Smooth muscle cell (in vitro differentiated cells): Measurements from ENCODE around the gene CEMIP. TPM values are rescaled to one million over a fixed set of nuclear protein-coding genes. Genes with fewer than 3 reads are reported as not detected.

Source experiments
- DNase-seq: peaks from one replicate; lab custom pipeline; 2025; ENCODE audit not compliant: unreplicated experiment; lab: John Stamatoyannopoulos, UW
- H2AFZ ChIP-seq: fragments of 200-600 bp; sonication (generic); 2 replicates; pipeline ENCODE4 v1.6.0; 2016; ENCODE audit warnings: antibody characterized with exemption, low read depth, mild to moderate bottlenecking
- H3F3A ChIP-seq: fragments of 200-600 bp; sonication (generic); 2 replicates; pipeline ENCODE4 v1.6.0; 2017; ENCODE audit warnings: antibody characterized with exemption, low read depth
- H3K27ac ChIP-seq: fragments of 200-600 bp; sonication (generic); 2 replicates; pipeline ENCODE4 v1.5.1; 2016; ENCODE audit warnings: low read depth, mild to moderate bottlenecking
- H3K27me3 ChIP-seq: fragments of 200-600 bp; sonication (generic); 2 replicates; pipeline ENCODE4 v1.6.1; 2016; ENCODE audit warnings: low read depth, mild to moderate bottlenecking
- H3K36me3 ChIP-seq: fragments of 200-600 bp; sonication (generic); 2 replicates; pipeline ENCODE4 v1.5.1; 2016; ENCODE audit warnings: low read depth
- H3K4me1 ChIP-seq: fragments of 200-600 bp; sonication (generic); 2 replicates; pipeline ENCODE4 v1.5.1; 2016; ENCODE audit warnings: low read depth
- H3K4me2 ChIP-seq: fragments of 200-600 bp; sonication (generic); 2 replicates; pipeline ENCODE4 v1.6.0; 2016; ENCODE audit warnings: mild to moderate bottlenecking
- H3K4me3 ChIP-seq: fragments of 200-600 bp; sonication (generic); 2 replicates; pipeline ENCODE4 v1.5.1; 2016; ENCODE audit warnings: mild to moderate bottlenecking
- H3K79me2 ChIP-seq: fragments of 200-600 bp; sonication (generic); 2 replicates; pipeline ENCODE4 v1.6.0; 2016; ENCODE audit warnings: low read depth, mild to moderate bottlenecking
- H3K9ac ChIP-seq: fragments of 200-600 bp; sonication (generic); 2 replicates; pipeline ENCODE4 v1.6.0; 2016; ENCODE audit warnings: low read depth
- H3K9me3 ChIP-seq: fragments of 200-600 bp; sonication (generic); replicated peaks from 2 replicates; pipeline ENCODE4 v1.5.1; 2016; ENCODE audit warnings: low read depth
- H4K20me1 ChIP-seq: fragments of 200-600 bp; sonication (generic); 2 replicates; pipeline ENCODE4 v1.6.0; 2016; ENCODE audit warnings: low read depth
- CTCF ChIP-seq: fragments of 200-600 bp; sonication (generic); IDR thresholded peaks from 2 replicates; pipeline ENCODE4 v1.5.1; 2017; ENCODE audit warnings: borderline replicate concordance, mild to moderate bottlenecking, antibody characterized with exemption; ENCODE audit not compliant: insufficient read depth, poor library complexity, severe bottlenecking
- WGBS: methylation state at CpG from one replicate; pipeline ENCODE4 v1.1.7; 2016; ENCODE audit warnings: low lambda C conversion rate; 5-methylcytosine and 5-hydroxymethylcytosine counted together
- polyA plus RNA-seq: library from polyadenylated mRNA; unstranded; fragments of >200 nt; fragmentation: Nextera tagmentation; extraction: Ambion mirVana; gene quantifications from 2 replicates; pipeline ENCODE4 v1.2.1, GENCODE V29; 2016
- total RNA-seq: library from RNA; depleted of rRNA; stranded (reverse); fragments of >200 nt; gene quantifications from 2 replicates; pipeline ENCODE4 v1.2.3, GENCODE V29; 2014

Gene CEMIP
- total and polyA plus RNA-seq, 2 experiments from 2014 or later, result 1.9 TPM

DNA sequence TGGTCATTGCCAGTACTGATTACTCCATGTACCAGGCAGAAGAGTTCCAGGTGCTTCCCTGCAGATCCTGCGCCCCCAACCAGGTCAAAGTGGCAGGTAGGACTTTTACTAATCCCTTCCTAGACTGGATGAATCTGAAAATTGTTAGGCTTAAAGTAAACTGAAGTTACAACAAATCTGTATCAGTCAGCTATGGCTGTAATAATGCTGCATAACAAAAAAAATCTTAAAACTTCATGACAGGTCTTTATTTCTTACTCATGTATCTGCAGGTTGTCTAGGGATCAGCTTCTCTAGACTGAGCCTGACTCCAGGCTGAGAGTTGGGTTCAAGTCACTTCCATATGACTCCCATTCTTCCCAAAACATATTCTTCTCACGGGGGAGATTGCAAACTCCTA lies 116.8 kb downstream of the CEMIP start:
- H3K36me3 ChIP-seq, result no peaks in the 10 kb centered on the region
- H3K27me3 ChIP-seq, result no peaks in the 10 kb centered on the region
- DNase-seq, result no peak
- no peak for TF ChIP-seq CTCF
- no peak overlapping the region for H2AFZ ChIP-seq
- peaks cover 7% of the 10 kb centered on the region for H3K9me3 ChIP-seq
- H3K27ac ChIP-seq, result no peak overlapping the region
- no peaks in the 10 kb centered on the region for H4K20me1 ChIP-seq
- 98% methylated on average over 2 of the region's 2 CpGs for WGBS
- no peaks in the 10 kb centered on the region for H3F3A ChIP-seq
- H3K4me2 ChIP-seq, result no peak overlapping the region
- no peak overlapping the region for H3K9ac ChIP-seq
- no peaks in the 10 kb centered on the region for H3K79me2 ChIP-seq
- H3K4me3 ChIP-seq, result no peak overlapping the region
- no peaks in the 10 kb centered on the region for H3K4me1 ChIP-seq

GRCh38 chr15:80898040-80898439 lies 118.9 kb downstream of the CEMIP start:
- Histone ChIP-seq H2AFZ (no peak overlapping the region), H3F3A (no peaks in the 10 kb centered on the region), H3K27me3 (no peaks in the 10 kb centered on the region), H3K36me3 (no peaks in the 10 kb centered on the region), H3K4me2 (no peak overlapping the region), H3K9ac (no peak overlapping the region), H3K27ac (no peak overlapping the region), H3K4me3 (no peak overlapping the region), H3K4me1 (no peaks in the 10 kb centered on the region), H4K20me1 (no peaks in the 10 kb centered on the region), H3K9me3 (peaks cover 7% of the 10 kb centered on the region), H3K79me2 (no peaks in the 10 kb centered on the region)
- no peak for TF ChIP-seq CTCF
- no peak for DNase-seq
- 86% methylated on average over 2 of the region's 2 CpGs for WGBS

DNA sequence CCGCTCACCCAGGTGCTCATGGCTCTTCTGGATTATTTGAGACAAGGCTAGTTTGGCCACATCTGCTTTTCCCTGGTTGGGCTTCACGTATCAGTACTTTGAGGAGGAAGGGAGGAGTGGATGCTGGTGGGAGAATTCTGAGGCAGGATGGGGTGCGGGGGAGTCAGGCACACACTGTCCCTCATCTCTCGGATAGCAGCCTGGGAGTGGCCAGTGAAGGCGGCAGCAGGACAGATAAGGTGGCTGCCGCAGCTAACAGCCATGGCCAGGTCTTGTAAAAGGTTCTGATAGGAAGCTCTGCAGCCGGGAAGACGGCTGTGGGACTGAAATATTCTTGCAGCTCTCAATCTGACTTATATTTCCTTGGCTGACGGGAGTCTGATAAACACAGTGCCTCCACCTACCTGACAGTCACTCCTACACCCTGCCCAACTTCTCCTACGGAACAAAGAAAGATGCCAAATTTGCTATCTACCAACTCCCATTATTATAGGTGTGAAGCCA lies 123.2 kb downstream of the CEMIP start:
- H2AFZ ChIP-seq, result no peak overlapping the region
- no peaks in the 10 kb centered on the region for H4K20me1 ChIP-seq
- H3K36me3 ChIP-seq, result no peaks in the 10 kb centered on the region
- H3K27me3 ChIP-seq, result no peaks in the 10 kb centered on the region
- 84% methylated on average over 10 of the region's 10 CpGs for WGBS
- no peaks in the 10 kb centered on the region for H3K79me2 ChIP-seq
- no peak overlapping the region for H3K9ac ChIP-seq
- H3K27ac ChIP-seq, result no peak overlapping the region
- no peaks in the 10 kb centered on the region for H3K4me1 ChIP-seq
- H3F3A ChIP-seq, result no peaks in the 10 kb centered on the region
- no peak for TF ChIP-seq CTCF
- DNase-seq, result no peak
- no peak overlapping the region for H3K4me3 ChIP-seq
- no peak overlapping the region for H3K4me2 ChIP-seq
- no peaks in the 10 kb centered on the region for H3K9me3 ChIP-seq

GRCh38 chr15:80904998-80905397 lies 125.8 kb downstream of the CEMIP start:
- peak overlapping the region; percentile 24 for H3K4me2 ChIP-seq
- no peak overlapping the region for H3K9ac ChIP-seq
- H3K36me3 ChIP-seq, result no peaks in the 10 kb centered on the region
- DNase-seq, result no peak
- no peak overlapping the region for H3K4me3 ChIP-seq
- H3K79me2 ChIP-seq, result no peaks in the 10 kb centered on the region
- no peaks in the 10 kb centered on the region for H4K20me1 ChIP-seq
- TF ChIP-seq CTCF, result no peak
- no peak overlapping the region for H3K27ac ChIP-seq
- H2AFZ ChIP-seq, result no peak overlapping the region
- no peaks in the 10 kb centered on the region for H3F3A ChIP-seq
- H3K4me1 ChIP-seq, result no peaks in the 10 kb centered on the region
- WGBS, result 60% methylated on average over 5 of the region's 5 CpGs
- no peaks in the 10 kb centered on the region for H3K27me3 ChIP-seq
- no peaks in the 10 kb centered on the region for H3K9me3 ChIP-seq
